Measurements from ENCODE around the gene AKAP6. TPM values are rescaled to one million over a fixed set of nuclear protein-coding genes. Genes with fewer than 3 reads are reported as not detected.

AKAP6 gene
- total and polyA plus RNA-seq, 2 experiments from 2014 or later = 9.2 to 21.8 TPM

- no peak for DNase-seq (ENCODE audit: low read depth in 1 of 2, low spot score in 1 of 2)
- no peaks in the 10 kb centered on the region for H3K27me3 ChIP-seq
- H3K4me3 ChIP-seq = no peak overlapping the region
- no peak for TF ChIP-seq CTCF (IDR thresholded peaks at IDR 0.05; ENCODE audit: low read depth, low read length)
- H3K9me3 ChIP-seq (ENCODE audit: low read depth) = no peaks in the 10 kb centered on the region
- no peak overlapping the region for H3K27ac ChIP-seq
- H3K36me3 ChIP-seq = no peaks in the 10 kb centered on the region
- no peaks in the 10 kb centered on the region for H3K4me1 ChIP-seq (ENCODE audit: low read depth)
These were observed 427.1 kb downstream of the AKAP6 start for GRCh38 chr14:32756173-32756572.

GRCh38 chr14:32756775-32757174 is 427.7 kb downstream of the AKAP6 start:
- Histone ChIP-seq H3K4me3 (no peak overlapping the region), H3K9me3 (ENCODE audit: low read depth) (no peaks in the 10 kb centered on the region), H3K27ac (no peak overlapping the region), H3K4me1 (ENCODE audit: low read depth) (no peaks in the 10 kb centered on the region), H3K27me3 (no peaks in the 10 kb centered on the region), H3K36me3 (no peaks in the 10 kb centered on the region)
- TF ChIP-seq CTCF (IDR thresholded peaks at IDR 0.05; ENCODE audit: low read depth, low read length) = no peak
- no peak for DNase-seq (ENCODE audit: low read depth in 1 of 2, low spot score in 1 of 2)

GRCh38 chr14:32757568-32757967 is 428.5 kb downstream of the AKAP6 start:
- no peak overlapping the region for H3K27ac ChIP-seq
- no peaks in the 10 kb centered on the region for H3K36me3 ChIP-seq
- H3K4me1 ChIP-seq (ENCODE audit: low read depth) = no peaks in the 10 kb centered on the region
- no peak for DNase-seq (ENCODE audit: low read depth in 1 of 2, low spot score in 1 of 2)
- TF ChIP-seq CTCF (IDR thresholded peaks at IDR 0.05; ENCODE audit: low read depth, low read length) = no peak
- no peaks in the 10 kb centered on the region for H3K9me3 ChIP-seq (ENCODE audit: low read depth)
- H3K4me3 ChIP-seq = no peak overlapping the region
- H3K27me3 ChIP-seq = no peaks in the 10 kb centered on the region

GRCh38 chr14:32761381-32761968 is 432.4 kb downstream of the AKAP6 start:
- no peak overlapping the region for H3K4me3 ChIP-seq
- H3K27me3 ChIP-seq = no peaks in the 10 kb centered on the region
- no peaks in the 10 kb centered on the region for H3K4me1 ChIP-seq (ENCODE audit: low read depth)
- H3K36me3 ChIP-seq = no peaks in the 10 kb centered on the region
- TF ChIP-seq CTCF (IDR thresholded peaks at IDR 0.05; ENCODE audit: low read depth, low read length) = no peak
- H3K27ac ChIP-seq = no peak overlapping the region
- no peaks in the 10 kb centered on the region for H3K9me3 ChIP-seq (ENCODE audit: low read depth)
- peak in 1 of 2 donors; percentile 6 for DNase-seq (ENCODE audit: low read depth in 1 of 2, low spot score in 1 of 2)

- Histone ChIP-seq H3K4me3 (no peak overlapping the region), H3K9me3 (ENCODE audit: low read depth) (no peaks in the 10 kb centered on the region), H3K36me3 (no peaks in the 10 kb centered on the region), H3K4me1 (ENCODE audit: low read depth) (no peaks in the 10 kb centered on the region), H3K27me3 (no peaks in the 10 kb centered on the region), H3K27ac (no peak overlapping the region)
- peak in 1 of 2 donors; percentile 55 for DNase-seq (ENCODE audit: low read depth in 1 of 2, low spot score in 1 of 2)
- no peak for TF ChIP-seq CTCF (IDR thresholded peaks at IDR 0.05; ENCODE audit: low read depth, low read length)
These were observed 433.8 kb downstream of the AKAP6 start for GRCh38 chr14:32762886-32763285.
